Endothelial cell of umbilical vein (primary cell): ENCODE results near the gene TJP1. TPM values are rescaled to one million over a fixed set of nuclear protein-coding genes. Genes with fewer than 3 reads are reported as not detected.

Experiments
- BruUV-seq: library from RNA; stranded (reverse); fragments of 400-500 nt; replicated peaks from 2 replicates; lab custom pipeline; 2021; lab: Mats Ljungman, UMichigan
- CTCF ChIA-PET: fragments of 300-600, 350-600 bp; sonication (Branson Sonifier 250); formaldehyde crosslinking; loops from one replicate; lab custom pipeline; 2021; ENCODE audit warnings: antibody characterized with exemption, inconsistent platforms; lab: Charles Lee
- POLR2A ChIA-PET: fragments of 300-600, 350-600 bp; sonication (Branson Sonifier 250); formaldehyde crosslinking; loops from one replicate; lab custom pipeline; 2021; ENCODE audit warnings: antibody characterized with exemption, inconsistent platforms; lab: Charles Lee
- DNase-seq: peaks from one replicate; pipeline ENCODE4 v3.0.0-alpha.2; 2011; ENCODE audit warnings: low read depth, low spot score
- FAIRE-seq: peaks from 2 replicates; lab custom pipeline; 2011; peaks lifted over from hg19 to GRCh38; lab: Jason Lieb, UNC
- H2AFZ ChIP-seq: 2 replicates; pipeline ENCODE4 v1.6.0; 2012; ENCODE audit warnings: low read depth, low read length, control low read depth, inconsistent platforms
- H3K27ac ChIP-seq: 2 replicates; pipeline ENCODE4 v1.5.1; 2011; ENCODE audit warnings: low read depth, mild to moderate bottlenecking, control low read depth, low read length, moderate library complexity; ENCODE audit not compliant: insufficient read depth
- H3K27me3 ChIP-seq, 2 experiments: 2 replicates each; pipeline versions ENCODE4 v1.6.0 to v1.6.1; 2011; ENCODE audit warnings: low read length in 2 of 2, mixed read lengths in 1 of 2; ENCODE audit not compliant: control insufficient read depth in 2 of 2, insufficient read depth in 2 of 2
- H3K36me3 ChIP-seq, 2 experiments: 2 replicates in 1 of 2; 3 replicates in 1 of 2; pipeline ENCODE4 v1.5.1; 2011; ENCODE audit warnings: low read length in 2 of 2, mild to moderate bottlenecking in 1 of 2, moderate library complexity in 1 of 2; ENCODE audit not compliant: control insufficient read depth in 2 of 2, insufficient read depth in 2 of 2; ENCODE audit errors: extremely low read depth in 1 of 2
- H3K4me1 ChIP-seq: 3 replicates; pipeline ENCODE4 v1.5.1; 2011; ENCODE audit warnings: mild to moderate bottlenecking, low read length; ENCODE audit not compliant: control insufficient read depth, insufficient read depth; ENCODE audit errors: extremely low read depth
- H3K4me2 ChIP-seq: 2 replicates; pipeline ENCODE4 v1.6.1; 2011; ENCODE audit warnings: low read length, control low read depth, mixed read lengths; ENCODE audit not compliant: insufficient read depth
- H3K4me3 ChIP-seq, 3 experiments: fragments of 200-600 bp in 1 of 3; sonication (generic), shearing (Covaris generic) in 1 of 3; replicated peaks in 1 of 3; 2 replicates each; pipeline ENCODE4 v1.5.1; 2011 to 2016; ENCODE audit warnings: control low read depth in 3 of 3, low read length in 3 of 3, mild to moderate bottlenecking in 2 of 3, inconsistent platforms in 1 of 3, low read depth in 1 of 3, moderate library complexity in 1 of 3; ENCODE audit not compliant: insufficient read depth in 1 of 3
- H3K79me2 ChIP-seq: 2 replicates; pipeline ENCODE4 v1.6.0; 2012; ENCODE audit warnings: low read length, inconsistent platforms; ENCODE audit not compliant: control insufficient read depth, insufficient read depth
- H3K9ac ChIP-seq: replicated peaks from 2 replicates; pipeline ENCODE3; 2011; ENCODE audit warnings: low read length, control low read depth; ENCODE audit not compliant: insufficient read depth; ENCODE audit errors: extremely low read depth
- H3K9me1 ChIP-seq: replicated peaks from 3 replicates; pipeline ENCODE4 v1.6.0; 2011; ENCODE audit warnings: mild to moderate bottlenecking, low read length; ENCODE audit not compliant: control insufficient read depth, insufficient read depth; ENCODE audit errors: extremely low read depth
- H3K9me3 ChIP-seq: replicated peaks from 2 replicates; pipeline ENCODE4 v1.5.1; 2012; ENCODE audit warnings: low read length, inconsistent platforms; ENCODE audit not compliant: control insufficient read depth, insufficient read depth
- H4K20me1 ChIP-seq: replicated peaks from 2 replicates; pipeline ENCODE3; 2011; ENCODE audit warnings: mild to moderate bottlenecking, low read length; ENCODE audit not compliant: control insufficient read depth, insufficient read depth; ENCODE audit errors: extremely low read depth
- FOS ChIP-seq: IDR thresholded peaks from 2 replicates; pipeline ENCODE4 v1.6.1; 2011; ENCODE audit warnings: mild to moderate bottlenecking, low read length, moderate library complexity, borderline replicate concordance; ENCODE audit not compliant: insufficient read depth
- GATA2 ChIP-seq: IDR thresholded peaks from 2 replicates; pipeline ENCODE4 v1.7.0; 2011; ENCODE audit warnings: low read depth, mild to moderate bottlenecking, moderate library complexity, mixed read lengths, low read length; ENCODE audit not compliant: insufficient read length, insufficient read depth
- JUN ChIP-seq: IDR thresholded peaks from 2 replicates; pipeline ENCODE4 v1.6.1; 2011; ENCODE audit warnings: borderline replicate concordance, low read depth; ENCODE audit not compliant: insufficient read length, insufficient read depth
- MYC ChIP-seq: IDR thresholded peaks from one replicate; pipeline ENCODE4 v1.6.1; 2011; ENCODE audit warnings: mild to moderate bottlenecking, low read depth, low read length
- POLR2A ChIP-seq: IDR thresholded peaks from 2 replicates; pipeline ENCODE4 v1.6.1; 2012; ENCODE audit warnings: low read depth, mild to moderate bottlenecking, control low read depth, low read length
- POLR2AphosphoS5 ChIP-seq: IDR thresholded peaks from 2 replicates; pipeline ENCODE4 v1.6.1; 2012; ENCODE audit warnings: low read depth, mild to moderate bottlenecking, control low read depth, low read length, moderate library complexity; ENCODE audit not compliant: insufficient read depth
- dilution Hi-C: fragments of 300-500 bp; cut with MboI; formaldehyde crosslinking; loops from one replicate; pipeline ENCODE4 v1.15.0; 2019; ENCODE audit warnings: low sequenced_read_pairs; ENCODE audit not compliant: extremely low pct_ligation_motif_present
- intact Hi-C: fragments of 100-400 bp; cut with micrococcal nuclease; formaldehyde crosslinking; loops from one replicate; pipeline ENCODE4 v1.10.0; 2022
- polyA plus RNA-seq, 4 experiments: library from polyadenylated mRNA; depleted of rRNA in 3 of 4; stranded (reverse) in 3 of 4; unstranded in 1 of 4; fragments of >200 nt; gene quantifications; 2 replicates each; pipeline versions ENCODE4 v1.2.1 to v1.2.3, GENCODE V29; 2011 to 2012; ENCODE audit warnings: missing spikeins in 1 of 4
- total RNA-seq: library from RNA; stranded (reverse); gene quantifications from 2 replicates; pipeline ENCODE4 v1.2.3, GENCODE V29; 2021
- TF ChIP-seq, protein P1 (sequence below), 2 donors: IDR thresholded peaks; 1 replicate in 1 of 2; 2 replicates in 1 of 2; pipeline ENCODE4 v1.5.1; 2011; ENCODE audit warnings: low read length in 2 of 2, mild to moderate bottlenecking in 2 of 2, moderate library complexity in 2 of 2, control low read depth in 1 of 2, inconsistent platforms in 1 of 2, low read depth in 1 of 2; ENCODE audit not compliant: insufficient read depth in 1 of 2; ENCODE audit errors: extremely low read depth in 1 of 2
- TF ChIP-seq, protein P2 (sequence below): IDR thresholded peaks from 2 replicates; pipeline ENCODE4 v1.6.1; 2011; ENCODE audit not compliant: insufficient read depth, insufficient read length

The TJP1 gene
- total and polyA plus RNA-seq, 2 donors (not counting 3 experiments of a cell fraction or from before 2014, with no cell fraction given), result 45.6 to 128 TPM

DNA sequence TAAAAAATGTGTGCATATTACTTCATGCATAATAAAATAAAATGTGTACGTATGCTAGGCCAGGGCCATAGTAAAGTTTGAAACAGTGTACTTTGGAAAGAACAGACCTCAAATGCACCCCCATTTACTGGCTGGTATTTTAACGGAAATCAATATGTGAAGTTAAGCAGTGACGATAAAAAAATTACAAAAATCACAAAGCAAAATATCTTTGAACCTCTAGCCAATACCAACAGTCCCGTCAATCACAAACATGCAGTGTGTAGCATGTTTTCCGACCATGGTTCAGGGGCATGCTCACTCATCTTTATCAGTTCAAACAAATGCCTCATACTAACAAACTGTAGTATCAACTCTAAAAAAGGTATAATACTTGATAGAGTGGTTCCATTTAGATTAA, 121.1 kb downstream of the TJP1 start:
- dilution Hi-C loops (no loop called here), intact Hi-C loops (no loop called here)
- TF ChIP-seq POLR2AphosphoS5 (no peak), GATA2 (no peak), MYC (no peak), JUN (no peak), FOS (no peak), POLR2A (no peak)
- FAIRE-seq (no peak), DNase-seq (no peak)
- H2AFZ ChIP-seq, result no peak overlapping the region
- no peak overlapping the region for H3K27ac ChIP-seq
- H3K9ac ChIP-seq, result no peak overlapping the region
- no TSS peak for BruUV-seq
- CTCF ChIA-PET, result interaction anchor here (0.6 to 1.0 kb wide), 2 partner anchors 32 kb away, joined by 3 to 4 read pairs; no protein-coding TSS in a partner anchor
- POLR2A ChIA-PET, result no interaction called here
- no peaks in the 10 kb centered on the region for H3K9me1 ChIP-seq
- H3K4me1 ChIP-seq, result peaks cover 20% of the 10 kb centered on the region
- H3K79me2 ChIP-seq, result no peaks in the 10 kb centered on the region
- no peaks in the 10 kb centered on the region for H3K27me3 ChIP-seq
- H4K20me1 ChIP-seq, result no peaks in the 10 kb centered on the region
- H3K4me3 ChIP-seq, result no peak overlapping the region
- H3K4me2 ChIP-seq, result no peak overlapping the region
- no peaks in the 10 kb centered on the region for H3K9me3 ChIP-seq
- H3K36me3 ChIP-seq, result peaks cover 14 to 19% of the 10 kb centered on the region in 2 experiments

DNA sequence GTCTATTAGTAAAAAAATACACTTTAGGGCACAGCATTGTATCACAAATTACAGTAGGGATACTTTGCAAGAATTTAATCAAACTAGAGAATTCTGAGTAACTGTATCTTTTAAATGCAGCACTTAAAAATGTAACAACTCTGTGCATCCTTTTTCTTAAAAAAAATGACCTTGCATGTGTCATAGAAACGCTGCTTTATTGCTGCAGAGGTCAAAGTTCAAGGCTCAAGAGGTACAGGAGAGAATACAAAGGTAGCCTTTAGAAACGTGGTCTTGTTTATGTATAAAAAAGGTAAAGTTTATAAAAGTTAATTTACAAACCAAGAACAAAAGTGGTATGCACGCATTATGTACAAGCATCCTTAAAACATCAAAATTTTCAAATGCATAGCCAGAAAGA, 122.0 kb downstream of the TJP1 start:
- ChIA-PET POLR2A (no interaction called here), CTCF (interaction anchor here (1.0 kb wide), 1 partner anchor 31 kb away, joined by 3 read pairs; no protein-coding TSS in a partner anchor)
- Histone ChIP-seq H3K27ac (no peak overlapping the region), H3K4me1 (peaks cover 20% of the 10 kb centered on the region), H4K20me1 (no peaks in the 10 kb centered on the region), H3K9ac (no peak overlapping the region), H3K9me1 (no peaks in the 10 kb centered on the region), H3K4me2 (no peak overlapping the region), H3K4me3 (no peak overlapping the region), H3K36me3 (peaks cover 11 to 16% of the 10 kb centered on the region in 2 experiments), H2AFZ (no peak overlapping the region), H3K27me3 (no peaks in the 10 kb centered on the region), H3K9me3 (no peaks in the 10 kb centered on the region), H3K79me2 (no peaks in the 10 kb centered on the region)
- dilution Hi-C loops (no loop called here), intact Hi-C loops (no loop called here)
- TF ChIP-seq POLR2A, result no peak
- TF ChIP-seq JUN, result no peak
- TF ChIP-seq, protein P1, sequence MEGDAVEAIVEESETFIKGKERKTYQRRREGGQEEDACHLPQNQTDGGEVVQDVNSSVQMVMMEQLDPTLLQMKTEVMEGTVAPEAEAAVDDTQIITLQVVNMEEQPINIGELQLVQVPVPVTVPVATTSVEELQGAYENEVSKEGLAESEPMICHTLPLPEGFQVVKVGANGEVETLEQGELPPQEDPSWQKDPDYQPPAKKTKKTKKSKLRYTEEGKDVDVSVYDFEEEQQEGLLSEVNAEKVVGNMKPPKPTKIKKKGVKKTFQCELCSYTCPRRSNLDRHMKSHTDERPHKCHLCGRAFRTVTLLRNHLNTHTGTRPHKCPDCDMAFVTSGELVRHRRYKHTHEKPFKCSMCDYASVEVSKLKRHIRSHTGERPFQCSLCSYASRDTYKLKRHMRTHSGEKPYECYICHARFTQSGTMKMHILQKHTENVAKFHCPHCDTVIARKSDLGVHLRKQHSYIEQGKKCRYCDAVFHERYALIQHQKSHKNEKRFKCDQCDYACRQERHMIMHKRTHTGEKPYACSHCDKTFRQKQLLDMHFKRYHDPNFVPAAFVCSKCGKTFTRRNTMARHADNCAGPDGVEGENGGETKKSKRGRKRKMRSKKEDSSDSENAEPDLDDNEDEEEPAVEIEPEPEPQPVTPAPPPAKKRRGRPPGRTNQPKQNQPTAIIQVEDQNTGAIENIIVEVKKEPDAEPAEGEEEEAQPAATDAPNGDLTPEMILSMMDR (IDR thresholded peaks at IDR 0.05; ENCODE audit: extremely low read depth in 1 of 2, insufficient read depth in 1 of 2, low read depth in 1 of 2, low read length in 2 of 2), result no peak
- TF ChIP-seq MYC, result no peak
- TF ChIP-seq FOS, result no peak
- no peak for TF ChIP-seq GATA2
- no peak for TF ChIP-seq POLR2AphosphoS5
- TF ChIP-seq, protein P2, sequence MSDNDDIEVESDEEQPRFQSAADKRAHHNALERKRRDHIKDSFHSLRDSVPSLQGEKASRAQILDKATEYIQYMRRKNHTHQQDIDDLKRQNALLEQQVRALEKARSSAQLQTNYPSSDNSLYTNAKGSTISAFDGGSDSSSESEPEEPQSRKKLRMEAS, result no peak
- DNase-seq, result no peak
- BruUV-seq, result no TSS peak
- FAIRE-seq, result no peak
